ENCODE results near the gene ITPRIPL2.

- no peak for TF ChIP-seq POLR2A (IDR thresholded peaks at IDR 0.05)
- peak in 2 of 6 experiments; percentile 2 to 18 for TF ChIP-seq CTCF (IDR thresholded peaks at IDR 0.05)
Measured at GRCh38 chr16:19115148-19116021, 1.6 kb downstream of the ITPRIPL2 start.
